HCT116 (cell line): Measurements from ENCODE around the gene MEI1. TPM values are rescaled to one million over a fixed set of nuclear protein-coding genes. Genes with fewer than 3 reads are reported as not detected.

Experiments
- ATAC-seq: fragments of 200-7000 bp; cut with Tn5 transposase; 2 replicates; pipeline ENCODE4 v1.9.1; 2020; ENCODE audit warnings: mild to moderate bottlenecking, moderate library complexity
- BruUV-seq: library from RNA; stranded (reverse); fragments of 400-500 nt; replicated peaks from 2 replicates; lab custom pipeline; 2021; lab: Mats Ljungman, UMichigan
- CTCF ChIA-PET: fragments of 300-600 bp; sonication (Branson Sonifier 250); formaldehyde crosslinking; loops from one replicate; lab custom pipeline; 2021; ENCODE audit warnings: antibody characterized with exemption; lab: Charles Lee
- POLR2A ChIA-PET: fragments of 300-600, 350-600 bp; sonication (Branson Sonifier 250); formaldehyde crosslinking; loops from one replicate; lab custom pipeline; 2021; ENCODE audit warnings: antibody characterized with exemption; lab: Charles Lee
- RAD21 ChIA-PET, 2 experiments: fragments of 300-600 bp; sonication (Branson Sonifier 250); formaldehyde crosslinking; loops; one replicate each; lab custom pipeline; 2023; ENCODE audit warnings: low total read pairs in 2 of 2; ENCODE audit not compliant: uncharacterized antibody in 2 of 2, unreplicated experiment in 2 of 2, low non-redundant PET in 1 of 2; lab: Charles Lee
- DNase-seq: peaks from one replicate; pipeline ENCODE4 v3.0.0-alpha.2; 2010; ENCODE audit warnings: low read depth, low spot score
- H2AFZ ChIP-seq: fragments of 200-600 bp; shearing (Covaris generic), sonication (generic); 2 replicates; pipeline ENCODE4 v1.6.1; 2017; ENCODE audit warnings: low read depth, mixed run types, mixed read lengths, antibody characterized with exemption, low read length; ENCODE audit not compliant: poor library complexity, severe bottlenecking
- H3K27ac ChIP-seq: 2 replicates; pipeline ENCODE4 v1.5.1; 2012; ENCODE audit warnings: low read depth, low read length
- H3K27me3 ChIP-seq: fragments of 200-600 bp; sonication (generic); 2 replicates; pipeline ENCODE4 v1.6.1; 2016; ENCODE audit warnings: mixed run types, low read length, mixed read lengths; ENCODE audit not compliant: insufficient read depth
- H3K36me3 ChIP-seq, 2 experiments: fragments of 200-500 bp in 1 of 2; fragments of 200-600 bp in 1 of 2; sonication (Bioruptor generic) in 1 of 2; sonication (generic) in 1 of 2; 2 replicates each; pipeline versions ENCODE4 v1.5.1 to v1.6.1; 2014 to 2016; ENCODE audit warnings: low read length in 2 of 2, inconsistent platforms in 1 of 2, mixed read lengths in 1 of 2, mixed run types in 1 of 2; ENCODE audit not compliant: insufficient read depth in 2 of 2, control insufficient read depth in 1 of 2
- H3K4me1 ChIP-seq, 2 experiments: fragments of 200-600 bp in 1 of 2; sonication (generic) in 1 of 2; 2 replicates each; pipeline versions ENCODE4 v1.5.1 to v1.6.1; 2012 to 2017; ENCODE audit warnings: low read length in 2 of 2, inconsistent platforms in 1 of 2, mild to moderate bottlenecking in 1 of 2, mixed read lengths in 1 of 2, mixed run types in 1 of 2, moderate library complexity in 1 of 2; ENCODE audit not compliant: insufficient read depth in 2 of 2, control insufficient read depth in 1 of 2
- H3K4me2 ChIP-seq: fragments of 200-600 bp; sonication (generic); 2 replicates; pipeline ENCODE4 v1.6.1; 2017; ENCODE audit warnings: mixed run types, low read length, mixed read lengths
- H3K4me3 ChIP-seq, 2 experiments: fragments of 200-600 bp in 1 of 2; sonication (generic) in 1 of 2; replicated peaks in 1 of 2; 2 replicates each; pipeline ENCODE4 v1.5.1; 2011 to 2016; ENCODE audit warnings: low read length in 2 of 2, control low read depth in 1 of 2, low read depth in 1 of 2, mild to moderate bottlenecking in 1 of 2, mixed read lengths in 1 of 2, mixed run types in 1 of 2
- H3K79me2 ChIP-seq: fragments of 200-600 bp; sonication (generic); 2 replicates; pipeline ENCODE4 v1.6.1; 2017; ENCODE audit warnings: mild to moderate bottlenecking, mixed run types, low read length, moderate library complexity, mixed read lengths; ENCODE audit not compliant: insufficient read depth
- H3K9ac ChIP-seq: fragments of 200-600 bp; sonication (generic); 2 replicates; pipeline ENCODE4 v1.6.1; 2016; ENCODE audit warnings: low read length, mixed read lengths
- H3K9me2 ChIP-seq: fragments of 200-600 bp; sonication (generic), shearing (Covaris generic); 2 replicates; pipeline ENCODE4 v1.6.1; 2017; ENCODE audit warnings: mixed run types, mild to moderate bottlenecking, moderate library complexity; ENCODE audit not compliant: insufficient read depth
- H3K9me3 ChIP-seq, 2 experiments: fragments of 200-500 bp in 1 of 2; fragments of 200-600 bp in 1 of 2; sonication (Bioruptor generic) in 1 of 2; sonication (generic) in 1 of 2; 2 replicates each; pipeline ENCODE4 v1.6.1; 2014 to 2017; ENCODE audit warnings: low read length in 2 of 2, mixed read lengths in 2 of 2, inconsistent platforms in 1 of 2, low read depth in 1 of 2, mild to moderate bottlenecking in 1 of 2, mixed run types in 1 of 2, moderate library complexity in 1 of 2; ENCODE audit not compliant: control insufficient read depth in 1 of 2, insufficient read depth in 1 of 2
- H4K20me1 ChIP-seq: fragments of 200-600 bp; sonication (generic), shearing (Covaris generic); 2 replicates; pipeline ENCODE4 v1.6.1; 2017; ENCODE audit warnings: mixed run types, mild to moderate bottlenecking, moderate library complexity; ENCODE audit not compliant: insufficient read depth
- ATF3 ChIP-seq: IDR thresholded peaks from 2 replicates; pipeline ENCODE4 v1.6.1; 2012
- CBX3 ChIP-seq: IDR thresholded peaks from 2 replicates; pipeline ENCODE4 v1.6.1; 2012; ENCODE audit warnings: low read depth
- EGR1 ChIP-seq: IDR thresholded peaks from 2 replicates; pipeline ENCODE4 v1.6.1; 2012; ENCODE audit warnings: low read depth
- ELF1 ChIP-seq: IDR thresholded peaks from 2 replicates; pipeline ENCODE4 v1.6.1; 2012; ENCODE audit warnings: low read depth, borderline replicate concordance
- EZH2 ChIP-seq: fragments of 200-600 bp; sonication (generic); IDR thresholded peaks from 2 replicates; pipeline ENCODE4 v1.6.1; 2017; ENCODE audit warnings: antibody characterized with exemption, mixed run types
- POLR2AphosphoS5 ChIP-seq: IDR thresholded peaks from 2 replicates; pipeline ENCODE4 v1.6.1; 2011; ENCODE audit warnings: mild to moderate bottlenecking, low read depth, low read length, moderate library complexity
- SIN3A ChIP-seq: IDR thresholded peaks from 2 replicates; pipeline ENCODE4 v1.6.1; 2012; ENCODE audit warnings: low read depth
- SRF ChIP-seq: IDR thresholded peaks from 2 replicates; pipeline ENCODE4 v1.6.1; 2012; ENCODE audit warnings: low read depth
- TCF7L2 ChIP-seq: IDR thresholded peaks from 2 replicates; pipeline ENCODE4 v1.7.0; 2011; ENCODE audit warnings: borderline replicate concordance, inconsistent platforms; ENCODE audit not compliant: insufficient read depth, insufficient read length; ENCODE audit errors: extremely low read depth
- YY1 ChIP-seq: IDR thresholded peaks from 2 replicates; pipeline ENCODE4 v1.6.1; 2011; ENCODE audit warnings: low read length, low read depth, moderate library complexity, mild to moderate bottlenecking; ENCODE audit not compliant: insufficient replicate concordance; ENCODE audit errors: extremely low read depth
- ZBTB33 ChIP-seq: IDR thresholded peaks from 2 replicates; pipeline ENCODE4 v1.6.1; 2011; ENCODE audit warnings: mild to moderate bottlenecking, low read length, moderate library complexity; ENCODE audit not compliant: insufficient replicate concordance; ENCODE audit errors: extremely low read depth
- ZFX ChIP-seq: fragments of 450-650 bp; IDR thresholded peaks from 2 replicates; pipeline ENCODE4 v1.6.1; 2017
- ZNF274 ChIP-seq: fragments of 200-500 bp; sonication (Bioruptor generic); IDR thresholded peaks from 2 replicates; pipeline ENCODE4 v1.6.1; 2014; ENCODE audit warnings: mild to moderate bottlenecking, low read depth, low read length, inconsistent platforms
- intact Hi-C: fragments of 100-400 bp; cut with micrococcal nuclease; formaldehyde crosslinking; loops from 2 replicates; pipeline ENCODE4 v1.10.0; 2022
- total RNA-seq: library from RNA; stranded (reverse); gene quantifications from one replicate; pipeline ENCODE4 v1.2.1, GENCODE V29; 2021; ENCODE audit not compliant: unreplicated experiment
- TF ChIP-seq, protein P1 (sequence below), 3 experiments: fragments of 200-600 bp in 1 of 3; sonication (generic) in 1 of 3; IDR thresholded peaks in 2 of 3; conservative IDR thresholded peaks in 1 of 3; 2 replicates each; pipeline ENCODE4 v1.5.1; 2012 to 2017; ENCODE audit warnings: low read depth in 2 of 3, low read length in 2 of 3, antibody characterized with exemption in 1 of 3, borderline replicate concordance in 1 of 3, control low read depth in 1 of 3, mild to moderate bottlenecking in 1 of 3, mixed read lengths in 1 of 3, mixed run types in 1 of 3, moderate library complexity in 1 of 3; ENCODE audit not compliant: insufficient read depth in 1 of 3
- TF ChIP-seq, protein P2 (sequence below): IDR thresholded peaks from 2 replicates; pipeline ENCODE4 v1.6.1; 2012
- TF ChIP-seq, protein P3 (sequence below): IDR thresholded peaks from 2 replicates; pipeline ENCODE4 v1.6.1; 2012; ENCODE audit warnings: low read depth

The MEI1 gene
- total RNA-seq, 1 experiment from 2014 or later, result 0.64 TPM

GRCh38 chr22:41739576-41739975 is 40.3 kb downstream of the MEI1 start:
- Histone ChIP-seq H3K27ac (no peak overlapping the region), H3K36me3 (no peaks in the 10 kb centered on the region), H3K9me2 (no peaks in the 10 kb centered on the region), H3K4me3 (no peak overlapping the region), H3K4me2 (no peak overlapping the region), H3K9me3 (no peaks in the 10 kb centered on the region), H3K9ac (no peak overlapping the region), H4K20me1 (no peaks in the 10 kb centered on the region), H3K27me3 (no peaks in the 10 kb centered on the region), H3K79me2 (no peaks in the 10 kb centered on the region), H3K4me1 (peaks cover 0 to 4% of the 10 kb centered on the region in 2 experiments; a peak in 1 of 4 replicates), H2AFZ (no peak overlapping the region)
- ChIA-PET RAD21 (no interaction called here), POLR2A (no interaction called here), CTCF (no interaction called here)
- TF ChIP-seq SIN3A, result no peak
- TF ChIP-seq TCF7L2, result no peak
- TF ChIP-seq ZFX, result no peak
- no peak for TF ChIP-seq ATF3
- no peak for TF ChIP-seq EZH2
- no peak for TF ChIP-seq CBX3
- no peak for TF ChIP-seq POLR2AphosphoS5
- no peak for TF ChIP-seq ZBTB33
- TF ChIP-seq, protein P1, sequence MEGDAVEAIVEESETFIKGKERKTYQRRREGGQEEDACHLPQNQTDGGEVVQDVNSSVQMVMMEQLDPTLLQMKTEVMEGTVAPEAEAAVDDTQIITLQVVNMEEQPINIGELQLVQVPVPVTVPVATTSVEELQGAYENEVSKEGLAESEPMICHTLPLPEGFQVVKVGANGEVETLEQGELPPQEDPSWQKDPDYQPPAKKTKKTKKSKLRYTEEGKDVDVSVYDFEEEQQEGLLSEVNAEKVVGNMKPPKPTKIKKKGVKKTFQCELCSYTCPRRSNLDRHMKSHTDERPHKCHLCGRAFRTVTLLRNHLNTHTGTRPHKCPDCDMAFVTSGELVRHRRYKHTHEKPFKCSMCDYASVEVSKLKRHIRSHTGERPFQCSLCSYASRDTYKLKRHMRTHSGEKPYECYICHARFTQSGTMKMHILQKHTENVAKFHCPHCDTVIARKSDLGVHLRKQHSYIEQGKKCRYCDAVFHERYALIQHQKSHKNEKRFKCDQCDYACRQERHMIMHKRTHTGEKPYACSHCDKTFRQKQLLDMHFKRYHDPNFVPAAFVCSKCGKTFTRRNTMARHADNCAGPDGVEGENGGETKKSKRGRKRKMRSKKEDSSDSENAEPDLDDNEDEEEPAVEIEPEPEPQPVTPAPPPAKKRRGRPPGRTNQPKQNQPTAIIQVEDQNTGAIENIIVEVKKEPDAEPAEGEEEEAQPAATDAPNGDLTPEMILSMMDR (IDR thresholded peaks at IDR 0.05 in 2 of 3, conservative IDR thresholded peaks at IDR 0.05 in 1 of 3; ENCODE audit: borderline replicate concordance in 1 of 3, insufficient read depth in 1 of 3, low read depth in 2 of 3, low read length in 2 of 3), result no peak
- no peak for TF ChIP-seq SRF
- TF ChIP-seq, protein P2, sequence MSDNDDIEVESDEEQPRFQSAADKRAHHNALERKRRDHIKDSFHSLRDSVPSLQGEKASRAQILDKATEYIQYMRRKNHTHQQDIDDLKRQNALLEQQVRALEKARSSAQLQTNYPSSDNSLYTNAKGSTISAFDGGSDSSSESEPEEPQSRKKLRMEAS, result no peak
- TF ChIP-seq ZNF274, result no peak
- TF ChIP-seq, protein P3, sequence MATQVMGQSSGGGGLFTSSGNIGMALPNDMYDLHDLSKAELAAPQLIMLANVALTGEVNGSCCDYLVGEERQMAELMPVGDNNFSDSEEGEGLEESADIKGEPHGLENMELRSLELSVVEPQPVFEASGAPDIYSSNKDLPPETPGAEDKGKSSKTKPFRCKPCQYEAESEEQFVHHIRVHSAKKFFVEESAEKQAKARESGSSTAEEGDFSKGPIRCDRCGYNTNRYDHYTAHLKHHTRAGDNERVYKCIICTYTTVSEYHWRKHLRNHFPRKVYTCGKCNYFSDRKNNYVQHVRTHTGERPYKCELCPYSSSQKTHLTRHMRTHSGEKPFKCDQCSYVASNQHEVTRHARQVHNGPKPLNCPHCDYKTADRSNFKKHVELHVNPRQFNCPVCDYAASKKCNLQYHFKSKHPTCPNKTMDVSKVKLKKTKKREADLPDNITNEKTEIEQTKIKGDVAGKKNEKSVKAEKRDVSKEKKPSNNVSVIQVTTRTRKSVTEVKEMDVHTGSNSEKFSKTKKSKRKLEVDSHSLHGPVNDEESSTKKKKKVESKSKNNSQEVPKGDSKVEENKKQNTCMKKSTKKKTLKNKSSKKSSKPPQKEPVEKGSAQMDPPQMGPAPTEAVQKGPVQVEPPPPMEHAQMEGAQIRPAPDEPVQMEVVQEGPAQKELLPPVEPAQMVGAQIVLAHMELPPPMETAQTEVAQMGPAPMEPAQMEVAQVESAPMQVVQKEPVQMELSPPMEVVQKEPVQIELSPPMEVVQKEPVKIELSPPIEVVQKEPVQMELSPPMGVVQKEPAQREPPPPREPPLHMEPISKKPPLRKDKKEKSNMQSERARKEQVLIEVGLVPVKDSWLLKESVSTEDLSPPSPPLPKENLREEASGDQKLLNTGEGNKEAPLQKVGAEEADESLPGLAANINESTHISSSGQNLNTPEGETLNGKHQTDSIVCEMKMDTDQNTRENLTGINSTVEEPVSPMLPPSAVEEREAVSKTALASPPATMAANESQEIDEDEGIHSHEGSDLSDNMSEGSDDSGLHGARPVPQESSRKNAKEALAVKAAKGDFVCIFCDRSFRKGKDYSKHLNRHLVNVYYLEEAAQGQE, result no peak
- TF ChIP-seq EGR1, result no peak
- TF ChIP-seq YY1, result no peak
- no peak for TF ChIP-seq ELF1
- no TSS peak for BruUV-seq
- intact Hi-C loops, result no loop called here
- no peak for ATAC-seq
- DNase-seq, result no peak
